Measurements from ENCODE around the gene EVL. TPM values are rescaled to one million over a fixed set of nuclear protein-coding genes. Genes with fewer than 3 reads are reported as not detected.

The EVL gene
- polyA plus RNA-seq, 1 experiment, result 18.6 TPM

GRCh38 chr14:100117026-100117425, 51.8 kb downstream of the EVL start:
- peaks cover 2% of the 10 kb centered on the region for H3K36me3 ChIP-seq (ENCODE audit: control insufficient read depth, insufficient read depth, low read length)
- ChIA-PET POLR2A (no interaction called here), CTCF (interaction anchor here (0.6 to 3.6 kb wide), 4 partner anchors 8 to 134 kb away, joined by 3 to 29 read pairs (median 3); no protein-coding TSS in a partner anchor)
- no peak for DNase-seq (ENCODE audit: low read depth)
- TF ChIP-seq CTCF (IDR thresholded peaks at IDR 0.05; ENCODE audit: insufficient read depth, low read depth, low read length), result no peak
- H3K27me3 ChIP-seq (ENCODE audit: control insufficient read depth, insufficient read depth, low read length), result no peaks in the 10 kb centered on the region
- no peak overlapping the region for H3K4me3 ChIP-seq (ENCODE audit: low read depth, low read length)

GRCh38 chr14:100117633-100118395, 52.6 kb downstream of the EVL start:
- DNase-seq (ENCODE audit: low read depth), result no peak
- no peak overlapping the region for H3K4me3 ChIP-seq (ENCODE audit: low read depth, low read length)
- H3K36me3 ChIP-seq (ENCODE audit: control insufficient read depth, insufficient read depth, low read length), result peaks cover 2% of the 10 kb centered on the region
- no peaks in the 10 kb centered on the region for H3K27me3 ChIP-seq (ENCODE audit: control insufficient read depth, insufficient read depth, low read length)
- CTCF ChIA-PET, result interaction anchor here (0.6 to 3.6 kb wide), 5 partner anchors 9 to 135 kb away, joined by 3 to 29 read pairs (median 3); no protein-coding TSS in a partner anchor
- POLR2A ChIA-PET, result no interaction called here
- no peak for TF ChIP-seq CTCF (IDR thresholded peaks at IDR 0.05; ENCODE audit: insufficient read depth, low read depth, low read length)

GRCh38 chr14:100118396-100119011, 53.3 kb downstream of the EVL start:
- no peak overlapping the region for H3K4me3 ChIP-seq (ENCODE audit: low read depth, low read length)
- peaks cover 2% of the 10 kb centered on the region for H3K36me3 ChIP-seq (ENCODE audit: control insufficient read depth, insufficient read depth, low read length)
- no peaks in the 10 kb centered on the region for H3K27me3 ChIP-seq (ENCODE audit: control insufficient read depth, insufficient read depth, low read length)
- no peak for DNase-seq (ENCODE audit: low read depth)
- ChIA-PET CTCF (interaction anchor here (0.7 to 3.6 kb wide), 4 partner anchors 8 to 137 kb away, joined by 3 to 29 read pairs (median 4); no protein-coding TSS in a partner anchor), POLR2A (no interaction called here)
- TF ChIP-seq CTCF (IDR thresholded peaks at IDR 0.05; ENCODE audit: insufficient read depth, low read depth, low read length), result no peak

- no peak for DNase-seq (ENCODE audit: low read depth)
- H3K36me3 ChIP-seq (ENCODE audit: control insufficient read depth, insufficient read depth, low read length), result peaks cover 4% of the 10 kb centered on the region
- POLR2A ChIA-PET, result no interaction called here
- no peak overlapping the region for H3K4me3 ChIP-seq (ENCODE audit: low read depth, low read length)
- no peaks in the 10 kb centered on the region for H3K27me3 ChIP-seq (ENCODE audit: control insufficient read depth, insufficient read depth, low read length)
- TF ChIP-seq CTCF (IDR thresholded peaks at IDR 0.05; ENCODE audit: insufficient read depth, low read depth, low read length), result no peak
- CTCF ChIA-PET, result interaction anchor here (0.7 to 4.1 kb wide), 5 partner anchors 10 to 137 kb away, joined by 3 to 29 read pairs (median 5); no protein-coding TSS in a partner anchor
These were observed 54.0 kb downstream of the EVL start for GRCh38 chr14:100119251-100119650.

- Histone ChIP-seq H3K27me3 (ENCODE audit: control insufficient read depth, insufficient read depth, low read length) (no peaks in the 10 kb centered on the region), H3K36me3 (ENCODE audit: control insufficient read depth, insufficient read depth, low read length) (peaks cover 6% of the 10 kb centered on the region), H3K4me3 (ENCODE audit: low read depth, low read length) (no peak overlapping the region)
- TF ChIP-seq CTCF (IDR thresholded peaks at IDR 0.05; ENCODE audit: insufficient read depth, low read depth, low read length), result no peak
- ChIA-PET CTCF (interaction anchor here (0.6 to 4.1 kb wide), 5 partner anchors 13 to 138 kb away, joined by 3 to 21 read pairs (median 3); no protein-coding TSS in a partner anchor), POLR2A (no interaction called here)
- DNase-seq (ENCODE audit: low read depth), result no peak
These were observed 55.5 kb downstream of the EVL start for GRCh38 chr14:100120522-100121269.

All from BJ (cell line).